NCI-H146 treated with DMSO at 0.1 percent for 48 hours (cell line): ENCODE measurements around the gene C1QL3.

ENCODE experiments used
- DNase-seq: peaks from one replicate; lab custom pipeline; 2025; ENCODE audit not compliant: unreplicated experiment; lab: John Stamatoyannopoulos, UW

Gene C1QL3

GRCh38 chr10:16521311-16522016, at the start of gene C1QL3:
Gene C1QL3 (minus strand): TSS chr10:16521879. CDS start chr10:16521065, 814 bp downstream.
- DNase-seq, result peak; percentile 58

- no peak for DNase-seq
Observed at GRCh38 chr10:16570731-16571130, 49.1 kb upstream of the C1QL3 start.

GRCh38 chr10:16566202-16566805, 44.6 kb upstream of the C1QL3 start:
- DNase-seq, result no peak

GRCh38 chr10:16565604-16566003, 43.9 kb upstream of the C1QL3 start:
- DNase-seq, result no peak

GRCh38 chr10:16562891-16563290, 41.2 kb upstream of the C1QL3 start:
- DNase-seq, result no peak

GRCh38 chr10:16559236-16559773, 37.6 kb upstream of the C1QL3 start:
- DNase-seq, result no peak

GRCh38 chr10:16547973-16548372, 26.3 kb upstream of the C1QL3 start:
- DNase-seq, result no peak

- DNase-seq, result peak; percentile 64
Observed at GRCh38 chr10:16545116-16545736, 23.5 kb upstream of the C1QL3 start.

- no peak for DNase-seq
Observed at GRCh38 chr10:16544591-16544990, 22.9 kb upstream of the C1QL3 start.

GRCh38 chr10:16544099-16544498, 22.4 kb upstream of the C1QL3 start:
- DNase-seq, result no peak

- DNase-seq, result no peak
Observed at GRCh38 chr10:16536155-16536554, 14.5 kb upstream of the C1QL3 start.

GRCh38 chr10:16529853-16530252, 8.2 kb upstream of the C1QL3 start:
- no peak for DNase-seq

- no peak for DNase-seq
Observed at GRCh38 chr10:16527452-16527851, 5.8 kb upstream of the C1QL3 start.

- DNase-seq, result peak; percentile 58
Observed at GRCh38 chr10:16520900-16521299, 779 bp downstream of the C1QL3 start.

GRCh38 chr10:16519908-16520861, 1.5 kb downstream of the C1QL3 start:
- peak; percentile 78 for DNase-seq

GRCh38 chr10:16519250-16519907, 2.3 kb downstream of the C1QL3 start:
- peak; percentile 70 for DNase-seq

- DNase-seq, result peak; percentile 70
Observed at GRCh38 chr10:16518822-16519221, 2.9 kb downstream of the C1QL3 start.

- DNase-seq, result no peak
Observed at GRCh38 chr10:16510843-16511242, 10.8 kb downstream of the C1QL3 start.

- DNase-seq, result no peak
Observed at GRCh38 chr10:16509996-16510395, 11.7 kb downstream of the C1QL3 start.

GRCh38 chr10:16505161-16505560, 16.5 kb downstream of the C1QL3 start:
- DNase-seq, result peak; percentile 40
